ENCODE results near the gene KCNK1.

Gene KCNK1

DNA sequence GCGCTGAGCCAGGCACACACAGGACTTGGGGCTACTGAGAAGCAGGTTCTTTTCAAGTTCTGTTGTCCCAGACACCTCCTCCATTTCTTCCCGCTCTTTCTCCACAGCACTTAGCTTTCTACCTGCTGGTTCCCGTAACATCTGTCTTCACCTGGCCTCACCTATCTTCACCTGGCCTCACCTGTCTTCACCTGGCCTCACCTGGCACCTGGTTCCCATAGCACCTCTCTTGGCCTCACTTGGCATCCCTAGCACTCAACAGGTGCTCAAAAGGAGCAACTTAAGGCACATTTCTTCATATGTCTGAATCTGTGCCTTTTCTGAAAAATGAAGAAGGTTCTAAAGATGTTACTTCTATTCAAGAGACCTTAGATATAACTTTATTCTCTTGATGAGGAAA is 10.4 kb downstream of the KCNK1 start:
- Histone ChIP-seq H3K27ac (ENCODE audit: low read length) (no peak overlapping the region), H3K9ac (ENCODE audit: low read length) (no peak overlapping the region), H3K27me3 (ENCODE audit: low read depth, low read length) (no peaks in the 10 kb centered on the region), H3K36me3 (replicated peaks; ENCODE audit: low read depth, low read length) (no peaks in the 10 kb centered on the region), H3K9me3 (ENCODE audit: insufficient read depth, low read length) (no peaks in the 10 kb centered on the region), H3K4me3 (ENCODE audit: low read length) (no peak overlapping the region), H3K4me2 (ENCODE audit: low read length) (no peak overlapping the region), H3K4me1 (ENCODE audit: low read length) (peaks cover 14% of the 10 kb centered on the region), H3K79me2 (ENCODE audit: low read length) (peaks cover 3% of the 10 kb centered on the region; the same call in 1 of the 2 replicates), H4K20me1 (ENCODE audit: insufficient read depth, low read length) (peaks cover 3% of the 10 kb centered on the region; the same call in 1 of the 2 replicates), H2AFZ (ENCODE audit: low read depth, low read length) (no peak overlapping the region)
- TF ChIP-seq EZH2phosphoT487 (IDR thresholded peaks at IDR 0.05; ENCODE audit: low read depth): no peak
- TF ChIP-seq CTCF (IDR thresholded peaks at IDR 0.05; ENCODE audit: low read depth, low read length): no peak

DNA sequence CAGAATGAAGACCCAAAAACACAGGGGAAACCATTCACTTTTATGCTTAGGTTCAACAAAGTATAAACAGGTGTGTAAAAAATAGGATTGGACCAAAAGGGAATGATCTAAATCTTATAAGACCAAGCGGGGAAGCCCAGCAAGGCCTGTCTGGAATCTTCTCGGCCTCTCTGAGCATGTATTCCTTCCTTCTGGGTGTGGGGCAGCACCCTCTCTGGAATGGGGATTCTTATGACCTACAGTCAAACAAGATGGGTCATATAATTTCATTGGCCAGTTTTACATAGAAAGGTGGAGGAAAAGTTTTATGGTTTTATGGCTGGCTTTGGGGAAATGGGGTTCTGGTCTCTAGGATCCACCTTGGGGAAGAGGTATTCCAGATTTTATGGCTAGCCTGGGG is 11.2 kb downstream of the KCNK1 start:
- Histone ChIP-seq H3K4me3 (ENCODE audit: low read length) (no peak overlapping the region), H3K27ac (ENCODE audit: low read length) (no peak overlapping the region), H3K27me3 (ENCODE audit: low read depth, low read length) (no peaks in the 10 kb centered on the region), H3K9ac (ENCODE audit: low read length) (no peak overlapping the region), H3K4me1 (ENCODE audit: low read length) (peaks cover 14% of the 10 kb centered on the region), H3K4me2 (ENCODE audit: low read length) (no peak overlapping the region), H3K36me3 (replicated peaks; ENCODE audit: low read depth, low read length) (no peaks in the 10 kb centered on the region), H3K9me3 (ENCODE audit: insufficient read depth, low read length) (no peaks in the 10 kb centered on the region), H3K79me2 (ENCODE audit: low read length) (peaks cover 3% of the 10 kb centered on the region; the same call in 1 of the 2 replicates), H2AFZ (ENCODE audit: low read depth, low read length) (no peak overlapping the region), H4K20me1 (ENCODE audit: insufficient read depth, low read length) (peaks cover 3% of the 10 kb centered on the region; the same call in 1 of the 2 replicates)
- TF ChIP-seq EZH2phosphoT487 (IDR thresholded peaks at IDR 0.05; ENCODE audit: low read depth) (no peak), CTCF (IDR thresholded peaks at IDR 0.05; ENCODE audit: low read depth, low read length) (no peak)

- Histone ChIP-seq H3K27me3 (ENCODE audit: low read depth, low read length) (no peaks in the 10 kb centered on the region), H3K4me3 (ENCODE audit: low read length) (no peak overlapping the region), H3K9me3 (ENCODE audit: insufficient read depth, low read length) (no peaks in the 10 kb centered on the region), H3K9ac (ENCODE audit: low read length) (no peak overlapping the region), H4K20me1 (ENCODE audit: insufficient read depth, low read length) (peaks cover 3% of the 10 kb centered on the region; the same call in 1 of the 2 replicates), H2AFZ (ENCODE audit: low read depth, low read length) (no peak overlapping the region), H3K79me2 (ENCODE audit: low read length) (peaks cover 3% of the 10 kb centered on the region; the same call in 1 of the 2 replicates), H3K36me3 (replicated peaks; ENCODE audit: low read depth, low read length) (no peaks in the 10 kb centered on the region), H3K27ac (ENCODE audit: low read length) (no peak overlapping the region), H3K4me2 (ENCODE audit: low read length) (no peak overlapping the region), H3K4me1 (ENCODE audit: low read length) (peaks cover 14% of the 10 kb centered on the region)
- TF ChIP-seq EZH2phosphoT487 (IDR thresholded peaks at IDR 0.05; ENCODE audit: low read depth) (no peak), CTCF (IDR thresholded peaks at IDR 0.05; ENCODE audit: low read depth, low read length) (no peak)
These were observed 11.6 kb downstream of the KCNK1 start for GRCh38 chr1:233625510-233625981.

GRCh38 chr1:233627376-233627775 is 13.5 kb downstream of the KCNK1 start:
- Histone ChIP-seq H3K4me2 (ENCODE audit: low read length) (peak overlapping the region; percentile 67), H3K4me1 (ENCODE audit: low read length) (peaks cover 14% of the 10 kb centered on the region), H2AFZ (ENCODE audit: low read depth, low read length) (no peak overlapping the region), H3K27me3 (ENCODE audit: low read depth, low read length) (no peaks in the 10 kb centered on the region), H3K9ac (ENCODE audit: low read length) (peak overlapping the region; percentile 31; the same call in 1 of the 2 replicates), H3K36me3 (replicated peaks; ENCODE audit: low read depth, low read length) (no peaks in the 10 kb centered on the region), H4K20me1 (ENCODE audit: insufficient read depth, low read length) (peaks cover 3% of the 10 kb centered on the region; the same call in 1 of the 2 replicates), H3K27ac (ENCODE audit: low read length) (peak overlapping the region; percentile 53), H3K4me3 (ENCODE audit: low read length) (peak overlapping the region; percentile 39), H3K9me3 (ENCODE audit: insufficient read depth, low read length) (no peaks in the 10 kb centered on the region), H3K79me2 (ENCODE audit: low read length) (peaks cover 3% of the 10 kb centered on the region; the same call in 1 of the 2 replicates)
- TF ChIP-seq EZH2phosphoT487 (IDR thresholded peaks at IDR 0.05; ENCODE audit: low read depth) (no peak), CTCF (IDR thresholded peaks at IDR 0.05; ENCODE audit: low read depth, low read length) (no peak)

Measured in OCI-LY3 (cell line).